Liver (tissue), 3 donors: ENCODE results near the gene PLA2G2F.

Experiments used
- GABPA ChIP-seq, 2 donors: IDR thresholded peaks in 1 of 2; conservative IDR thresholded peaks in 1 of 2; 2 replicates each; pipeline ENCODE4 v1.6.1; 2016; ENCODE audit warnings: antibody characterized with exemption in 2 of 2, mild to moderate bottlenecking in 1 of 2, moderate library complexity in 1 of 2
- HNF4G ChIP-seq: IDR thresholded peaks from 2 replicates; pipeline ENCODE4 v1.6.1; 2016; ENCODE audit warnings: antibody characterized with exemption
- RXRA ChIP-seq, 2 donors: IDR thresholded peaks; 2 replicates each; pipeline ENCODE4 v1.6.1; 2017 to 2018; ENCODE audit warnings: antibody characterized with exemption in 2 of 2, mild to moderate bottlenecking in 1 of 2
- TF ChIP-seq, protein P1 (sequence below): fragments of 150-350 bp; IDR thresholded peaks from 2 replicates; pipeline ENCODE4 v1.5.1; 2017; ENCODE audit warnings: improper control_type of control experiment, low read depth, low read length; ENCODE audit not compliant: missing input control
- TF ChIP-seq, protein P2 (sequence below): IDR thresholded peaks from 2 replicates; pipeline ENCODE4 v1.6.1; 2016; ENCODE audit warnings: antibody characterized with exemption, mild to moderate bottlenecking
- donor health status: healthy.
- donor health status: healthy.

DNA sequence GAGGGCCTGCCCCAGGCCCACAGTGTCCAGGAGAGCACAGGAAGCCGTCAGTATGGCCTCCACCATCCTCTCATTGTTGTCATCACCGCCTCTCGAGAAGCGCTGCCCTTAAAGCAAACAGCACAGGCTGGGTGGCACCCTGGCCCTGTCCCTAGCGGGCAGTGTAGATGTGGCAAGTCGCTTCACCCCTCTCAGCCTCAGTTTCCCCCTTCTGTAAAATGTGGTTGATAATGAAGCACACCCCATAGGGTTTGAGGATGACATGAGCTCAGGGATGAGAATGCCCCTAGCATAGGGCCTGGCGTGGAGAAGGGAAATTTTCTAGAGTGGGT lies 13.4 kb downstream of the PLA2G2F start:
- TF ChIP-seq HNF4G (no peak), GABPA (IDR thresholded peaks at IDR 0.05 in 1 of 2, conservative IDR thresholded peaks at IDR 0.05 in 1 of 2) (no peak), RXRA (IDR thresholded peaks at IDR 0.05) (no peak)
- TF ChIP-seq, protein P1, sequence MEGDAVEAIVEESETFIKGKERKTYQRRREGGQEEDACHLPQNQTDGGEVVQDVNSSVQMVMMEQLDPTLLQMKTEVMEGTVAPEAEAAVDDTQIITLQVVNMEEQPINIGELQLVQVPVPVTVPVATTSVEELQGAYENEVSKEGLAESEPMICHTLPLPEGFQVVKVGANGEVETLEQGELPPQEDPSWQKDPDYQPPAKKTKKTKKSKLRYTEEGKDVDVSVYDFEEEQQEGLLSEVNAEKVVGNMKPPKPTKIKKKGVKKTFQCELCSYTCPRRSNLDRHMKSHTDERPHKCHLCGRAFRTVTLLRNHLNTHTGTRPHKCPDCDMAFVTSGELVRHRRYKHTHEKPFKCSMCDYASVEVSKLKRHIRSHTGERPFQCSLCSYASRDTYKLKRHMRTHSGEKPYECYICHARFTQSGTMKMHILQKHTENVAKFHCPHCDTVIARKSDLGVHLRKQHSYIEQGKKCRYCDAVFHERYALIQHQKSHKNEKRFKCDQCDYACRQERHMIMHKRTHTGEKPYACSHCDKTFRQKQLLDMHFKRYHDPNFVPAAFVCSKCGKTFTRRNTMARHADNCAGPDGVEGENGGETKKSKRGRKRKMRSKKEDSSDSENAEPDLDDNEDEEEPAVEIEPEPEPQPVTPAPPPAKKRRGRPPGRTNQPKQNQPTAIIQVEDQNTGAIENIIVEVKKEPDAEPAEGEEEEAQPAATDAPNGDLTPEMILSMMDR, result no peak
- TF ChIP-seq, protein P2, sequence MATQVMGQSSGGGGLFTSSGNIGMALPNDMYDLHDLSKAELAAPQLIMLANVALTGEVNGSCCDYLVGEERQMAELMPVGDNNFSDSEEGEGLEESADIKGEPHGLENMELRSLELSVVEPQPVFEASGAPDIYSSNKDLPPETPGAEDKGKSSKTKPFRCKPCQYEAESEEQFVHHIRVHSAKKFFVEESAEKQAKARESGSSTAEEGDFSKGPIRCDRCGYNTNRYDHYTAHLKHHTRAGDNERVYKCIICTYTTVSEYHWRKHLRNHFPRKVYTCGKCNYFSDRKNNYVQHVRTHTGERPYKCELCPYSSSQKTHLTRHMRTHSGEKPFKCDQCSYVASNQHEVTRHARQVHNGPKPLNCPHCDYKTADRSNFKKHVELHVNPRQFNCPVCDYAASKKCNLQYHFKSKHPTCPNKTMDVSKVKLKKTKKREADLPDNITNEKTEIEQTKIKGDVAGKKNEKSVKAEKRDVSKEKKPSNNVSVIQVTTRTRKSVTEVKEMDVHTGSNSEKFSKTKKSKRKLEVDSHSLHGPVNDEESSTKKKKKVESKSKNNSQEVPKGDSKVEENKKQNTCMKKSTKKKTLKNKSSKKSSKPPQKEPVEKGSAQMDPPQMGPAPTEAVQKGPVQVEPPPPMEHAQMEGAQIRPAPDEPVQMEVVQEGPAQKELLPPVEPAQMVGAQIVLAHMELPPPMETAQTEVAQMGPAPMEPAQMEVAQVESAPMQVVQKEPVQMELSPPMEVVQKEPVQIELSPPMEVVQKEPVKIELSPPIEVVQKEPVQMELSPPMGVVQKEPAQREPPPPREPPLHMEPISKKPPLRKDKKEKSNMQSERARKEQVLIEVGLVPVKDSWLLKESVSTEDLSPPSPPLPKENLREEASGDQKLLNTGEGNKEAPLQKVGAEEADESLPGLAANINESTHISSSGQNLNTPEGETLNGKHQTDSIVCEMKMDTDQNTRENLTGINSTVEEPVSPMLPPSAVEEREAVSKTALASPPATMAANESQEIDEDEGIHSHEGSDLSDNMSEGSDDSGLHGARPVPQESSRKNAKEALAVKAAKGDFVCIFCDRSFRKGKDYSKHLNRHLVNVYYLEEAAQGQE, result no peak
